ENCODE results near the gene COASY.

COASY gene

DNA sequence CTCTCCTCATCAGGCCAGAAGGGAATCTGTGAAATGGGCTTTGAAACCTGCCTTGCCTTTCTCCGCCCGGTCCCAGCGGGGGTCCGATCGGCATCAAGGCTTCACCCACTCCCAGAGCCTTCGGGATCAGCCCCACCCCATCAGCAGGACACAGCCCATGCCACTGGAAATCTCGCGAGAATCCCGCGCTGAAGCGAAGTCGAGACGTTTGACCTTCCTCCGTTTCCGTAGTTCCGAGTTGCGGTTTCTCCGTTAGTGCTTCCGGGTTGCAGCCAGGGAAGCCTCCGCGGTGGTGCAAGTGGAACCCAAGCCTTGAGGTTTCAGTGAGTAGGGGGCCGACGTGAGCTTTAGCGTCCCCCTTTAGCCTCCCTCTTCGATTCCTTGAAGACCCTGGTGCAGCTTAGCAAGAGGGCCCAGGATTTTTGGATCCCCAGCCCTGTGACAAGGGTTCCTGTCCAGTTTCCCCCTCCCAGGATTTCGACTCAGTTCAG is at the start of gene COASY:
COASY (plus strand) TSS at position 252 of the 491 bp plus-strand sequence. CDS start 475 bp downstream, outside the sequence.
- peak; percentile 98 for DNase-seq

DNA sequence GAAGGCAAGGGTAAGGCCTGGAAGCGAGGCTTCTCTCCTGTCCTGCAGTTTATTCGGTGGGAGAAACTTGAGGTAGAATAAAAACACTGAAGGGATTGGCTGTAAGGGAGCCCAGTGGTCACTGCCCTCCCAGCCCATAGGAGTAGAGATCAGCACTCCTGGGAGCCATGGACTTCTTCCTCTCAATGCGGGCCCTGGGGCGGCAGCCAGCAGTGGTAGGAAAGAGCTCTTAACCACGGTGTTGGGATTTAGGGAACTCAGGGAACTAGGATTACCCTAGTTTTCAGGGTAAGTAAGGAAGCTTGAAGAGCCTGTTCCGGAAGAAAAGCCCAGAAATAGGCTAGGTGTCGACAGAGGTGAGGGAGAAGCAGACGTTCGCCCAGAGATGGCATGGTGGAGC is 49.7 kb upstream of the COASY start:
- DNase-seq: no peak

DNA sequence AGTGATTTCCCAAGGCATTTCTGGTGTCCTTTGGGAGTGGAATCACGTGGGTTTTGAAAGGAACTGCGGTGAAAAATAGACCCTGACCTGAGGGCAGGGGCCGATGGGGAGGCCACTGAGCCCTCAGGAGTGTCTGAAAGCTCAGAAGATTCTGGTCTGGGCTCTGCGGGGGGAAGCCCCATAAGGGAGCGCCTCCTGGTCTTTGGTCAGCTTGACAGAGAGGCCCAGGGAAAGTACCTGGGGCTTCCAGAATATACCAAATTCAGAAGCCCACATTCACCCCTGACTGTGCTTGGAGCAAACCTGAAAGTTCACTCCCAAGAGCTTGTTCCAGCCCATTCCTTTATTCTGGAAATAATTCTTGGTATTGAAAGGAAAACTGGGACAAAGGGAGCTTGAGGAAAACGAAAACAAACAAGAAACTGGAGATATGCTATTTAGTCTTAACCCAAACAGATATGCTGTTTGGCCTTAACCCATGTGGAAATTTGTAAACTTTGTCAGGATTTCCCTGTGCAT is 49.2 kb upstream of the COASY start:
- no peak for DNase-seq

DNA sequence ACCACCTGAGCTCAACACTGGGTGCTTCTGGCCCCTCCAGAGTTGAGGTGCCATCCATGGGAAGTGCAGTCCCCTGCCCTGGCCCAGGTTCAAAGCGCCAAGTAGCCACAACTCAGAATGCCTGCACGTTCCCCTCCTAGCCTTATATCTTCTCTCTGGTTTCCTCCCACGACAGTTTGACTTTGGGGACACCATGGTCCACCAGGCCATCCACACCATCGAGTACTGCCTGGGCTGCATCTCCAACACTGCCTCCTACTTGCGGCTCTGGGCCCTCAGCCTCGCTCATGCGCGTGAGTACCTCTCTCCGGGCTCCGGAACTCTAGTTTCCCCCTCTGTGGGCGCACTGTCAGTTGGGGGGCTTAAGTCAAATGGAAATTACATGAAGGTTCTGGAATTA is 48.3 kb upstream of the COASY start:
- DNase-seq: no peak

- DNase-seq: no peak
These were observed 47.7 kb upstream of the COASY start for GRCh38 chr17:42514279-42514678.

DNA sequence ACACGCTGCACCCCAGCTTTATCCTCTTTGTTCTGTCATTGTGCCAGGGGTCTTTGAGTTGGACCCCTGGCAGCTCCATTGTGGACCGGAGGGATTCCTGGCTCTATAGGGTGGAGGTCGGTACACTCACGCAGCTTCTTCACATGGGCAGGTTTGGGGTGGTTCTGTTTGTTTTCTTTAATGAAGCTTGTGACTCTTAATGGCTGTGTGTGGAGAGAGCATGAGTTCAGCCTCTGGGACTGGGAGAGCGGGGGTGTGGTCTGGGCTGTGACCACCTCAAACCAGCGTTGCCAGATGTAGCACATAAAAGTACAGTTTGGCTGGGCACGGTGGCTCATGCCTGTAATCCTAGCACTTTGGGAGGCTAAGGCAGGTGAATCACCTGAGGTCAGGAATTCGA is 47.1 kb upstream of the COASY start:
- no peak for DNase-seq

- DNase-seq: peak; percentile 86
These were observed 44.4 kb upstream of the COASY start for GRCh38 chr17:42517516-42517915.

DNA sequence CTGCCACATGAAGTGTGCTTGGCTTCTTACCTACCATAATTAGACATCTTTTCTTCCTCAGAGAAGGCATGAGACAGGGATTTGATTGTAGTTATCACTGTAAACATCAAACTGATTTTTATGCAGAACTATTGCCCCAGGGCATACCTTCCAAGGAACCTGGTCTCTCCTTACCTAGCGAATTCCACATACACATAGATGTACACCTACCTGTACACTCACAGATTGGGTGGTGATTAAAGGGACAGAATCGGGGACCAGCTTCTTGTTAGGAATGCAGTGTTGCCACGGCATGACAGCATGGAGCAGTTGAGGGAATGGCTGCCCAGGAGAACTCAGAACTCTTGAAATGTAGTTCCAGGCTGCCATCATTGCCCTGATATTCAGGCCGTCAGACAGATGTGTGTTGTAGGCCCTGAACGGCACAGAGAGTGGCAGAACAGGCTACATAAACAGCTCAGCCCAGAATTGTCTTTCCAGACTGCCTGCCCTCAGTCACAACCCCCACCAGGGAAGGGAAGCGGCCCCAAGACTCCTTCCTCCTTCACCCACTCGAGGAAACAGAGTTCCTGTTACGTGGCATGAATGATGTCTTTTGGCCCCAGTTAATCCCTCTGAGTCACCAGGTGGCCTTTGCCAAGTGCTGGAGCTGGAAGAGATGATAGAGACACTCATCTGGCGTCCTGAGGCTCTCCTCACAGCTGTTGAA is 43.7 kb upstream of the COASY start:
- DNase-seq: peak; percentile 94

DNA sequence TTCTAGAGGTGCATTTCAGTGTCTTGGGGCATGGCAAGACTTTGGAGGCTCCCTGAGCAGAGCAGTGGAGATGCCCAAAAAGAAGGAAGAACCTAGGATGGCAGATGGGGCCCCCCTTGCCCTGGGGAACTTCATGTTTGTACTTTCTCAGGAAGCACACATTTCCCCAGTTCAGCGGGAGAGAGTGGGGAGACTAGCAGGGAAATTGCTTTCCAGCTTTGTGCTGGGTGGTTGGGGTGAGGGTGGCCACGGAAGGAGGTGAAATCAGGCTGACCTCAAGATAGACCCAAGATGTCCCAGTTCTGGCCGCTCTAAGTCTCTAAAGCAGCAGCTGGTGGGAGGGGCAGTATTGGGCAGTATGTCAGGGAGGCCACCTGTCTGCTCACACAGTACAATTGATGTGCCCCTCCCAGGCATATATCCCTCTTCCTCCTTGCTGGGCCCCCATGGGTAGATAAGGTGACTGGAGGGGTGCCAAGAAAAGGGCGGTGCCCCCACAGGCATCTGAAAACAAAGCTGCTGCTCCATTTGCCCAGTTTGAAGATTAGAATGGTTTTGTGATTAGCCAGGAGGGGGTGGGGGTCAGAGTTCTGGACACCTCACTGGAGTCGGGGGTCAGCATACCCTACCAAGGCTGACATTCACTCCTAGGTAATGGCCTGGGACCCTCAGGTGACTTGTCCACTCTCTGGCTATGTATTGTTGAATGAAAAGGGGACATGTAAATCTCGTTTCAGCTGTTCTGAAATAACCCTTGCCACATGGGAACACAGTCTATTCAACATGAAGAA is 43.0 kb upstream of the COASY start:
- DNase-seq: no peak

GRCh38 chr17:42519546-42520491 is 42.1 kb upstream of the COASY start:
- DNase-seq: peak; percentile 54

DNA sequence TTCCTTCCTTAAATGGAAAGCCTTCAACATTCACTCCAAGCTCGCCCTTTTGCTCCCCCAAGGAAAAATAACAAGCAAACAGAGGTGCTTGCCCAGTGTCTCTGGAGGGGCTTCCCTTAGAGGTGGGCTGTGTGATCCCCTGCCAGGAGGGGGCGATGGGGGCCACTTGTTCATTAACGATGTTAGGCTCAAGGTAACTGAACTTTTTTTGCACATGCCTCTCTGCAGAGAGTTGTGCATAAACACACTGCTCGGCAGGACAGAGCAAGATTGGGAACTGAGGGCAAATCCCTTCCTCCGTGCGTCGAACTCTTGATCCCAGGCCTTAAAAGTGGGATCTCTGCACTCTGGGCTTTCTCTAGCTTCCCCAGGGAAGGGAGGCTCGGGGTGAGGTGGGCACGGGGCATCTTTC is 41.4 kb upstream of the COASY start:
- no peak for DNase-seq

GRCh38 chr17:42521036-42521435 is 40.9 kb upstream of the COASY start:
- no peak for DNase-seq

GRCh38 chr17:42521666-42522262 is 40.2 kb upstream of the COASY start:
- DNase-seq: no peak

- DNase-seq: no peak
These were observed 39.6 kb upstream of the COASY start for GRCh38 chr17:42522263-42522790.

DNA sequence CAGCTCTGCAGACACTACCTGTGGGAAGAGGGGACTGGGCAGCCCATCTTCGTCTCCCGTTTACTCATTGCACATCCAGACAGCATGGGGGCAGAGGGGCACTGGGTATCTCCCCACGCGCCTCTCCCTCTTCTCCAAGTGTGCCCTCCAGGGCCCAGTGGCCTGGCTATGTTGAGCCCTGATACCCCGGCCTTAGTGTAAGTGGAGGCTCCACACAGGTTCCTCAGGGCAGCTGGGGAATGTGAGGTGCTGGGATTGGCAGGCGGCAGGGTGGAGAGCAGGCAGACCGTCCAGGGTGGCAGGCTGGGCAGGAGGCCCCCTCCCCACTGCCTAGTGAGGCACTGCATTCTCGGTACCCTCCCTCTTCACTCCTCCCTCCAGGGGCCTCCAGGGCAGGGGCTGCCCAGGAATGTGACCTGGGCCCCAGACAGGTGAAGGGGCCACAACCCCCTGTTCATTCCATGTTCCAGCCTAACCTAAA is 39.1 kb upstream of the COASY start:
- no peak for DNase-seq

- DNase-seq: no peak
These were observed 36.7 kb upstream of the COASY start for GRCh38 chr17:42525221-42525620.

GRCh38 chr17:42526031-42526444 is 35.9 kb upstream of the COASY start:
- DNase-seq: no peak

- DNase-seq: no peak
These were observed 34.0 kb upstream of the COASY start for GRCh38 chr17:42527932-42528331.

DNA sequence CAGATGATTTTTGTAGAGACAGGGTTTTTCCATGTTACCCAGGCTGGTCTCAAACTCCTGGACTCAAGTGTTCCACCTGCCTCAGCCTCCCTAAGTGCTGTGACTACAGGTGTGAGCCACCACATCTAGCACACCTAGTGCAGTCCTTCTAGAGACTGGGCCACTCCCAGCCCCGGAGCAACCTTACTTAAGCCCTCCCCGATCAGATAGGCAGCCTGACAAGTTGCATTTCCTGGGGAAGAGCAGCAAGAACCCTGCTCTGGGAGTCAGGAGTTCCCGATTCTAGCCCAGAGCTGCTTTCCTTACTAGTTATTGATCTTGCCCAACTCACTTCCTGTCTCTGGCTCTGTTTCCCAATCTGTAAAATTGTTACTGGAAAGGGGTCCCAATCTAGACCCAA is 32.9 kb upstream of the COASY start:
- DNase-seq: no peak

GRCh38 chr17:42530952-42531454 is 30.9 kb upstream of the COASY start:
- DNase-seq: no peak

DNA sequence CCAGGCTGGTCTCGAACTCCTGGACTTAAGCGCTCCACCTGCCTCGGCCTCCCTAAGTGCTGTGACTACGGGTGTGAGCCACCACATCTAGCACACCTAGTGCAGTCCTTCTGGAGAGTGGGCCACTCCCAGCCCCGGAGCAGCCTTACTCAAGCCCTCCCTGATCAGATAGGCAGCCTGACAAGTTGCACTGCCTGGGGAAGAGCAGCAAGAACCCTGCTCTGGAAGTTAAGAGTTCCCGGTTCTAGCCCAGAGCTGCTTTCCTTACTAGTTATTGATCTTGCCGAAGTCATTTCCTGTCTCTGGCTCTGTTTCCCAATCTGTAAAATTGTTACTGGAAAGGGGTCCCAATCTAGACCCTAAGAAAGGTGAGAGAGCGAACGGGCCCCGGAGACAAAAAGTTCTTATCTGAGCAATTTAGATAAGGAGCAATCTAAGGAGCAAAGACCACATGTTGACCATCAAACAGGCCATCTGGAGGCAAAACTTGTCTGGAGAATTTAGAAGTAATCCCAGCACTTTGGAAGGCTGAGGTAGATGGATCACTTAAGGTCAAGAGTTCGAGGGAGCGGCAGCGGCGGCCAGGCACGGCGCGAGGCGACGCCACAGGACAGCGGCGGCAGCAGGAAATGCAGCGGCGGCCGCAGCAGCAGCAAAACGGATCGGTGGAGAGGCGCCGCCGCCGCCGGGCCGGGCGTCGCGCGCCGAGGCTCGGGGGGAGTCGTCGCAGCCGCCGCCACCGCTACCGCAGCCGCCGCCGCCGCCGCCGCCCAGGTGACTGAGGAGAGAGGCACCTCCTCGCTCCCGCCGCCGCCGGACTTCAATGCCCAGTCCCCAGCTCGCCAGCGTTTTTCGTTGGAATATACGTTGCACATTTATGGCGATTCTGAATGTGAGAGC is 30.2 kb upstream of the COASY start:
- peak; percentile 73 for DNase-seq
